Activated naive CD4-positive, alpha-beta T cell treated with Interleukin-2 at 50 U/mL for 16 hours (primary cell): ENCODE measurements around the gene HPS1.
"Not testable (repeated sequence)": the region's sequence is repeated elsewhere in the genome, so short reads cannot be mapped to it uniquely, and the experiment has no call there.

Experiments used
- DNase-seq: peaks from one replicate; pipeline ENCODE4 v3.0.0-alpha.2; 2020

Gene HPS1

GRCh38 chr10:98384531-98385133, 62.1 kb downstream of the HPS1 start:
- DNase-seq, result no peak

GRCh38 chr10:98383869-98384268, 62.9 kb downstream of the HPS1 start:
- no peak for DNase-seq

- not testable (repeated sequence) for DNase-seq
Measured at GRCh38 chr10:98383134-98383667, 63.5 kb downstream of the HPS1 start.

GRCh38 chr10:98382691-98383101, 64.0 kb downstream of the HPS1 start:
- DNase-seq, result no peak

DNA sequence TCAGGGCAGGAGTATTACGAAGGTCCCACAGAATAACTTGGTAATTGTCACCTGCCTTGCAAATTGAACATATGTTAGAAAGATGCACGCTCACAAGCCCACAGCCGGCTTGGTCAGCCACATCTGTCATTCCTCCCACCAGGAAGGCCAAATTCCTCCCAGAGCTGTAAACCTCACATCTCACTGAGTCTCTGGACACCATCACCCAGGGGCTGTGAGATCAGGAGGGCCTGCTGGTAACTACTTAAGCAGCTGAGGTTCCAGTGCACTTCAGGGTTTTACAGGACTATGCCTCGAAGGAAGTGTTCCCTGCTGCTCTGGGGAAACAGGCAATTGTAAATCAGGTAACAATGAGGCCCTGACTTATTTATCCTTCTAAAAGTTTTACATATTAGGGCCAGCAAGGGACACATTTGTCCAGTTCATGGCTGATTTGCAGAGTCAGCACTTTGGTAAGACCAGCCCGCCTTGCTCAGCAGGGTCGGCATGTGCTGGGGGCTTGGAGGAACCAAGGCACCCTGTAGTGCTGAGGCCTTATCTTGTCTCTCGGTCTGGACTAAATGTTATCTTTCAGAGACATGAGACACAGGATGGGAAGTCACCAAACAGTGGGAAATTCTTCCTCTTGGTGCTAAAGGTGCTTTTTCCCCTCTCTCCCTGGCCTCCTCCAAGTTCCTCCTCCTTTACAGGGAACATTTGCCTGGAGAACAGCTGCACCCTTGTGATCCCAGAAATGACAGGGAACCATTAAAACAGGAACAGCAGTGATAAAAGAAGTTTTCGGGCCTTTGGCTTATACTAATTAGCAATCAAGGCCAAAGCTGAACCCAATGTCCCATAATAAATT, 66.0 kb downstream of the HPS1 start:
- DNase-seq, result no peak

DNA sequence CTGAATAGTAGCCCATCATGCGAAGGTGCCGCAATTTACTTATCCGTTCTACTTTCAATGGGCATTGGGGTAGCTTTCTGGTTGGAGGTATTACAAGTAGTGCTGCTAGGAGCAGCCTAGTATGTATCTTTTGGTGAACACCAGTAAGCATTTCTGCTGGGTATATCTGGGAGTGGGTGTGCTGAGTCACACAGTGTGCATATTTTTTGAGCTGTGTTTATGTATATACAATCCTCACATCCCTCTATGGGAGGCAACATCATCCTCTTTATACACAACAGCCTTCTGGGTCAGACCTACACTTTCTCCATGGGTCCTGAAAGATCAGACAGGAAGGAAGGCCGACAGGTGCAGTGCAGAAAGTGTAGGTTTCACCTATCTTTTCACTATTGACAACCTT, 68.0 kb downstream of the HPS1 start:
- DNase-seq, result no peak

DNA sequence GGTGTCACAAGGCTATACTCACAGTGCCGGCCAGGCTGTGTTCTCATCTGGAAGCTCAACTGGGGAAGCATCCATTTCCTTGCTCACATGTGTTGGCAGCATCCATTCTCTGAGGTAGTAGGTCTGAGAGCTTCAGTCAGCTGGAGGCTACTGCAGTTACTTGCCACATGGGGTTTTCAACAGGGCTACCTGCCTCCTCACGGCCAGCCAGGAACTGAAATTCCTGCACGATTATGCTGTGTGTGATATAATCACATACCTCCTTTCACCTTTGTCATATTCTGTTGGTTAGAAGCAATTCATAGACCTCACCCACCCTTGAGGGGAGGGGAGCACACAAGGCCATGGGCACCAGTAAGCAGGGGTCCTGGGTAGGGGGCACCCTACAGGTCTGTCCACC, 69.2 kb downstream of the HPS1 start:
- DNase-seq, result no peak

GRCh38 chr10:98377001-98377400, 69.7 kb downstream of the HPS1 start:
- DNase-seq, result no peak

- DNase-seq, result no peak
Measured at GRCh38 chr10:98376485-98376884, 70.2 kb downstream of the HPS1 start.

GRCh38 chr10:98374217-98374985, 72.3 kb downstream of the HPS1 start:
- DNase-seq, result no peak

GRCh38 chr10:98373260-98374040, 73.3 kb downstream of the HPS1 start:
- DNase-seq, result no peak

DNA sequence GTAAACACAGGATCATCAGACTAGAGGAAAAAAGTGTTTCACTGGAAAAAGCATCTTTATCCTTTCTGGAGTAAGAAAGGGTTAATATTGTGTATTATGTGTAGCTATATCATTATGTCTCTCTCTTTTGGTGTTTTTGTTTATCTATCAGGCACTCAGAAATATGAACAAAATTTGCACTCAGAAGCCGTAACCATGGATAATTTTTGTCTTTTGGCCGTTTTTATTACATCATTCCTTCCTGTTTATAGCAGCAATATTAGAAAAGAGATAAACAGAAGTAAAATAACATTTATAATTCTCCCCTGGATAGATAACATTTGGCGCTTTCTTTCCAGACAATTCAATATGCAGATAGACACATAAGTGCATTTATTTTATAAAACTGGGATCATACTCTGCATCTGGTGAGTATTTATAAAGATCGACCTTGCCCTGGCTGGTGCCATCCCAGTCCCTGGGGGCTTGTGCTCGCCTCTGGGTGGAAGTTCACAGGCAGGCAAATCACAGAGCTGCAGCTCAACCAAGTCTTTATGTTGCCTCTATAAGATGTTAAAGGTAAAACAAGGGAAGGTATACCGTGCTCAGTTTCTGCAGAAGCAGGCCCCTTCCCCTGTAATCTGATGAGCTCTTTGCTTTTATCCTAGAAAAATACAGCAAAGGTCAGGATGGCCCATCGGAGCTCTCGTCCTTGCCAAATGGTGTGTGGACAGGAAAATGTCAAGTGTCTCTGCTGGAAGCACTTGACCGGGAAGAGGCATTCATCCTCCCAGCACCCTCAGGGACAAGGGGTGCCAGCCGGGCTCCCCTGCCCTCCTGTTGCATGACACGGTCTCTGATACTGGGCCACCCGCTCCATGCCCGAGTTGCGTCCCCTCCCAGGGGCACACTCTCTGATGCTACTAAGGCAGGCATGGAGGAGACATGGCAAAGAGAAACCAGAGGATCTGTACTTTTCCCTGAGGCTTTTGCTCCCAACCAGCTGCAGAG, 75.6 kb downstream of the HPS1 start:
- no peak for DNase-seq

DNA sequence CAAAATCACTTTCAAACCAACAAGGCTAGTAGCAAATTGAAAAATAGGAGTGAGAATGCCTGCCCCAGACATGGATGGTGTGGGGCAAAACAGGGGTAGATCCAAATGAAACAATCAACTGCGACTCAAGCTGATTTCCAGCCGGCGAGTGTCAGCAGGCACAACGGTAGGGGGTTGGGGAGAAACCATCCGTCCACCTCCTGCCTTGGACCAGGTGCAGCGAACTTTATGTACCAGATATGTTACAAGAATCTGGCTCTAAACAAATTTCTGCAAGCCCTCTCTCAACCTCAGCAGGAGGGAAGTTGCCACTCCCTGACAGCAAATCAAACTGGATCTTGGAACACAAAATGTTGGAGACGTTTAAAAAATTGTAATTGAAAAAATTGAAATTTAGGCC, 76.9 kb downstream of the HPS1 start:
- DNase-seq, result no peak

DNA sequence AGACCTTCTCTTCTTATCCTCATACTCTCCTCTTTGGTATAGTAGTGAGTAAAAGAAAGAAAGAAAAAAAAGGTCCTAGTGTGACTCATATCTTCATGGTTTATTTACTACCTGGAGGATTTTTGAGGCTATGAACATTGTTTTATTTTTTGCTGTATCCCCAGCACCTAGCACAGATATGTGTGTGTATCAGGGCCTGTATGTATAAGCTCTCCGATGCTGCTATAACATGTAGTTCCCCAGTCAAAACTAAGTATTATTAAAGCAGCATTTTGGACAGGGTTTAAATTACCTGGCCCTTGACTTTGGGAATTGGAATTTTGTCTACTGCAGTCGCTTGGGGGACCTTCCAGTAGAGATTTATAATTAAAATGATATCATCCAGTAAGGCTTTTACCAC, 78.1 kb downstream of the HPS1 start:
- no peak for DNase-seq

DNA sequence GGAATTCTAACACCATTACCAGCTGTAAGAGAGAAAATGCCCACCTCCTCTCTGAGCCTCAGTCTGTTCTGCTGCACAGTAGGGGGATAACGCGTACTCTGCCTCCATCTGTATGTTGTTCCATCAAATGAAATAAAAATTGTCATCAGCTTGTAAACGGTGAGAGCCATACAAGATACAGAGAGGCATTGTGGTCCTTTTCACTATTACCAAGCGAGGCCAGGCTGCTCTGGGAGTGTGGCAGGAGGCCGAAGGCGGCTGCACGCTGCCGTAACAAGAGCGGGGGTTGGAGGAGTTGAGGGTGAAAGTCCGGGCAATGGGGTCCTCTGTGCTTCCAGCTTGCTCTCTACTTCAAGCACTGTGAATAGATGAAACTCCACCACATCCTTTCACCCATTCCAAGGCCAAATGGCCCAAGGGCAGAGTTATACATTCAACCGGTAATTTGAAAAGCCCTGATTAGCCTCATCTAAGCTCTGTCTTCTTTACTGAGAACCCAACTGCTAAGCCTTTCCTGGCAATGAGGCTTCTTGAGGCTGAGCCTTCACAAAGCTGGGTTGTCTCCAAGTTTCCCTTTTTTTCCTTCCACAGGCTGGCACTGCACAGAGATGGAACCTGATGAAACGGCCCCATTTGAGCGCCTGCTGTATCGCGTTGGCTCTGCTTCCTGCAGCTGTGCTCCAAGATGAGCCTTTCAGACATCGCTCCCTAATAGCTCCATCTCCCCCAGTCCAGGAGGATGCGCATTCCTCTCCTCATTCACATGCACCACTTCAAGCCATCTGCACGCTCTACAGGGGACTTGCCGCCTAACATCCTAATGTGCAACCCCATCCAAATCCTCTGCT, 78.9 kb downstream of the HPS1 start:
- no peak for DNase-seq
